Measurements from ENCODE around the gene CDKN1B. TPM values are rescaled to one million over a fixed set of nuclear protein-coding genes. Genes with fewer than 3 reads are reported as not detected.

CDKN1B gene
- total RNA-seq = 37.5 TPM
- long read RNA-seq, partial matches to known transcripts = 0 of 4 reads
- long read RNA-seq, other reads (novel, unspliced or antisense) = 2 of 4 reads

DNA sequence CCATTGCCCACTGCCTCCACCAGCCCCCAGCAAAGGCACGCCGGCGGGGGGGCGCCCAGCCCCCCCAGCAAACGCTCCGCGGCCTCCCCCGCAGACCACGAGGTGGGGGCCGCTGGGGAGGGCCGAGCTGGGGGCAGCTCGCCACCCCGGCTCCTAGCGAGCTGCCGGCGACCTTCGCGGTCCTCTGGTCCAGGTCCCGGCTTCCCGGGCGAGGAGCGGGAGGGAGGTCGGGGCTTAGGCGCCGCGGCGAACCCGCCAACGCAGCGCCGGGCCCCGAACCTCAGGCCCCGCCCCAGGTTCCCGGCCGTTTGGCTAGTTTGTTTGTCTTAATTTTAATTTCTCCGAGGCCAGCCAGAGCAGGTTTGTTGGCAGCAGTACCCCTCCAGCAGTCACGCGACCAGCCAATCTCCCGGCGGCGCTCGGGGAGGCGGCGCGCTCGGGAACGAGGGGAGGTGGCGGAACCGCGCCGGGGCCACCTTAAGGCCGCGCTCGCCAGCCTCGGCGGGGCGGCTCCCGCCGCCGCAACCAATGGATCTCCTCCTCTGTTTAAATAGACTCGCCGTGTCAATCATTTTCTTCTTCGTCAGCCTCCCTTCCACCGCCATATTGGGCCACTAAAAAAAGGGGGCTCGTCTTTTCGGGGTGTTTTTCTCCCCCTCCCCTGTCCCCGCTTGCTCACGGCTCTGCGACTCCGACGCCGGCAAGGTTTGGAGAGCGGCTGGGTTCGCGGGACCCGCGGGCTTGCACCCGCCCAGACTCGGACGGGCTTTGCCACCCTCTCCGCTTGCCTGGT, at the start of gene CDKN1B:
Gene CDKN1B (plus strand): TSS at position 576 of the 793 bp plus-strand sequence. CDS start 472 bp downstream, outside the sequence.
- DNase-seq (peak; percentile 96), ATAC-seq (ENCODE audit: poor library complexity) (peak; percentile 95)
- intact Hi-C loops (cut with DNase I) = loop anchor here (5.0 kb wide), 1 partner anchor 70 kb away; the partner anchor contains the start of gene APOLD1

DNA sequence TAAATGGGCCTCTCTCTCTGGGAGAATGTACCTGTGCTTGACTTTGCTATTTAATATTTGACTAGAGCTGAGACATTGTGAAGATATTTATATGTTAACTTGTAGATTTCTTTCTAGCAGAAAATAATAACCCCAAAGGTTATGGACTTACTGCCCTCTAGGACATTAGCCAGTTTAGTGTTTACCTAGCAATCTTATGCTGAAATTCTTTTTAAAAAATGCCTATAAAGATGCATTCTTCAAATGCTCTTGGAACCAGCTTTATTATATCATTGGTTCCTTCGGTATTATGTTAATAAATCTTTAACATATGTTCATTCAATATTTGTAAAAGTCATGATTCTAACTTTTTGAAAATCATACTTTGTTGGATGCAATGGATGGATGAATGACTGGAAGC, 49.2 kb upstream of the CDKN1B start:
- intact Hi-C loops (cut with DNase I) = no loop called here
- ATAC-seq (ENCODE audit: poor library complexity) = no peak
- no peak for DNase-seq

DNA sequence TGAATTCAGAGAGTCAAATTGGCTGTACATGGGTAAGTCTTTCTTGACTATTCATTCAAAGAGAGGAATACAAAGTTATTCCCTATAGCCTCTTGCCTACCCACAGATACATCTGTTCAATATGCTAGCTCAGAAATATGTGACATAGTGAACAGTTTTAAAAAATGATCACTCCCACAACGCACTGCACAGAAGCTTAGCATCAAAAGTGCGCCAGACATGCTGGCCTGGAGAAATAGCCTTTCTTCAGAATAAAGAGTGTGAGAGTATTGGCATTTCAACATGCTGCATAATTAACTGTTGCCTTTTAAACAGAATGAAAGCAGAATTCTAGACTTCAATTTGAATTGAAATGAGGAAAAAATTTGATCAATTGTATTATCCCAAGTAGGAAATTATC, 48.1 kb upstream of the CDKN1B start:
- DNase-seq = no peak
- no peak for ATAC-seq (ENCODE audit: poor library complexity)
- intact Hi-C loops (cut with DNase I) = no loop called here

DNA sequence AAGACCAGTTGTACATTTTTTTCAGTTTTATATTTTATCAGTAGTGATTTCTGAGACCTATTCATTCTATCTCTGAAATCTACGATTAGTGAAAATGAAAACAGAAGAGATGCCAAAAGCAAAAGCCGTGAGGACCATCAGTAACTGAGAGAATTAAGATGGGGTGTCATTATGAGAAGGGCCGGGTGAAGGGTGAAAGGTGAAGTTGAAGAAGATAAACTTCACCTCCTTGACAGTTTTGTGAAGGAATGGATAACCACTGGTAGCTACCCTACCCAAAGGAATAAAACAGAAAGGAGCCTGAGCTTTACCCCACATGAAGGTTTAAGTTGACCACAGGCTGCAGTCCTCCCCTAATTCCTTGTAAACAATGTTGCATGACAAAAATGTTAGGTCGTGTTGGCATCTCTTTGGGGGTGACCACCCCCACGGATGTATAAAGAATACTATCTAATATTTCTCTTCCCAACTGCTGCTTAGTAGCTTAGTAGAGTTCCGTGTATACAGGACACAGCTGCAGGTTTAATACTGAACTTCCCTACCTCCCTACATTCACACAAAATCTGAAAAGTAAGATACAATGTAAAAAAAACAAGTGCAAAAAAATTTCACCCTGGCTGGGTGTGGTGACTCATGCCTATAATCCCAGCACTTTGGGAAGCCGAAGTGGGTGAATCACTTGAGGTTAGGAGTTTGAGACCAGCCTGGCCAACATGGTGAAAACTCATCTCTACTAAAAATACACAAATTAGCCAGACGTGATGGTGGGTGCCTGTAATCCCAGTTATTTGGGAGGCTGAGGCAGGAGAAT, 45.1 kb upstream of the CDKN1B start:
- intact Hi-C loops (cut with DNase I) = no loop called here
- ATAC-seq (ENCODE audit: poor library complexity) (no peak), DNase-seq (no peak)

DNA sequence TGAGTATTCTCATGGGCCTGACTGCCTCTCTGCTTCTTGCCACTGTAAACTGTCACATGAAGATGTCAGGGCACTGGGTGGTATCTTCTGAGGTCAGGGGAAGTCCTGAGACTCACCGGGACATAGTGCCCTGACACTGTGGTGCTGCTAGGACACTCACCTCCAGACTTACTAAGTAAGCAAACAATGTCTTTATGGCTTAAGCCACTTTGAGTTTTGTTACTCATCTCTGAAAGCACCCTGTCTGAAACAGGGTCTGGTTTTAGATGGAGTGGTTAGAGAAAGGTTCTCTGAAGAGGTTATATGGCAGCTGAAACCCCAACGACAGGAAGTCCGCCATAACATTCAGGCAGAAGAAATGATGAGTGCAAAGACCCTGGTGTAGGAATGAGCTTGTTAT, 43.9 kb upstream of the CDKN1B start:
- DNase-seq (no peak), ATAC-seq (ENCODE audit: poor library complexity) (no peak)
- intact Hi-C loops (cut with DNase I) = no loop called here

DNA sequence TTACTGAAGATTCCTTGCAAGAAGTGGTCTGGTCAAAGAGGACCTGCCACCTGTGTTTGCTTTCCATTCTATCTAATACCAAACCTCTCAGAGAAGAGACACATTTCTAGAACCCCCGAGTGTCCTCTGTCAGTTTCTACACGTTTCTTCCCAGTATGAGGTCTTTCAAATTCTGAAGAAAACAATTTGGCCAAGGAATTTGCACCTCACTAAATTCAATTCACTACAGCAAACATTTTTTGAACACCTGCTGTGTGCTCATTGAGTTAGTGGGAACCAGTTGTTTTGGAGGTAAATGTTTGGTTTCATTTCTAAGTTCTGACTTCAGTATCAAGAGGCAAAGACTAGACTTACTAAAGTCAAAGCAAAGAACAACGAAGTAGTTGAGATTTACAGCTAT, 40.6 kb upstream of the CDKN1B start:
- DNase-seq = no peak
- ATAC-seq (ENCODE audit: poor library complexity) = no peak
- intact Hi-C loops (cut with DNase I) = no loop called here

DNA sequence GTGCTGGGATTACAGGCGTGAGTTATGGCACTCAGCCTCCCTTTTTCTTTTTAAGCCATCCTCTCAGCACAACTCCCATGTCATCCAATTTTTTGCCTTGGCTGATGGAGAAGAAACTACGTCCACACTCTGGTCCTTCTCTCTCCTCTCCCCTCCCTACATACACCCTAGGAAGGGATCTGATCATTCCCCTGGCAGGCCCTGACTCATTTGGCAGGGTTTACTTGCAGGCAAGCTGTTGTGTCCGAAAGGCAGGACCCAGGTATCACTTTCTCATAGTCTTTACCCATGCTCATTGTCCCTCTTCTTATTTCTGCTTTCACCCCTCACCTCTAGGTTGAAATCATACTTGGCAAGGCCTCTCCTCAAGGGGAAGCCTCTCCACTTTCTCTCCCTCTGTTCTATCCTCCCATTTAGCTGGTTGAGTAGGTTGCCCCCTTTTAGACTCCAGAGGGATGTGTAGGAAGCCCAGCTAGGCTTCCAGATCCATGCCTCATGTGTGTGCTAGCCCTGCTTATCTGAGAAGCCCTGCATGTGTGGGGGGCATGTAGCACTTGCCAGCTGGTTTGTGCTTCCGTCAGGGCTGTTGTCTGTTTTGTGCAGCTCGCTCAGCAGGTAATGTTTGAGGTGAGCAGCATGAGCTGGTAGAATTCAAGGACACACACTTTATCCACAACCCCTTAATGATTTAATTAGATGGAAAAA, 36.0 kb upstream of the CDKN1B start:
- no peak for DNase-seq
- intact Hi-C loops (cut with DNase I) = no loop called here
- ATAC-seq (ENCODE audit: poor library complexity) = no peak

DNA sequence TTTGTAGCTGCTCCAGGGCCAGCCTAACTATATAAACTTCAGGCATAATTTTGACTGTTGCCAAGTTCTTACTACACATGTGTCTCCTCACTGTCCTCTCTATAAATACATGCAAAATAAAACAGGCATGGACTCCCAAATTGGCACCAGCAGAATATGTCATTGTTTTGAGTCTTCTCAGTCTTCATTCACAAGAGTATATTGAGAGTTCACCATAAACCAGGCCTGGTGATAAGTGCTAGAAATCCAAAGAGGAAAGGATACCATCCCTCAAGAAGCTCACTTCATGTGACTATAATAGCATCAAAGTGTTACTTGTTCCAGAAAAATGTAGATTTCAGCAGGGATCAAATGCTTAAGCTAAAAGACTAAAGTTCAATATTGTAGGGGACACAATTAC, 34.9 kb upstream of the CDKN1B start:
- ATAC-seq (ENCODE audit: poor library complexity) (no peak), DNase-seq (no peak)
- intact Hi-C loops (cut with DNase I) = no loop called here

DNA sequence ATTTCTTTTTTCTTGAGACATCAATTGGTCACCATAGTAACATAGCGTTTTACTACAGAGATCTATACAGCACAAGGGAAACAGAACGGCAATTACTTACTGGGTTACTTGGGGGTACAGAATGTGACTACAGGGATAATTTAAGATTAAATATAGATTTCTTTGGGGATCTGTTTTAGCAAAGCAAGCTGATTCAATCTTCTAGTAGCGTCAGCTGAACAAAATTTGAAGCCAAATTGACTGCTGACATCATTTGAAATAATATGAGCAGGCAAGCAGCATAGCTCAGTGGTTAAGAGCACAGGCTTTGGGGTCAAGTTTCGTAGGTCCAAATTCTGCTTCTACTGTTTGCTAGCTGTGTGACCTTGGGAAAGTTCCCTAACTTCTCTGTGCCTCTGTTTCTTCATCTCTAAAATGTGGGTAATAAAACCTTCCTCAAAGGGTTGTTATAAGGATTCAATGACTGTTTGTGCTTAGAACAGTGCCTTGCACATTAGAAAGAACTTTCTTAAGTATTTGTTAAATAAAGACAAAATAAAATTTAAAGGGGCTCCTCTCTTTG, 34.0 kb upstream of the CDKN1B start:
- DNase-seq = no peak
- no peak for ATAC-seq (ENCODE audit: poor library complexity)
- intact Hi-C loops (cut with DNase I) = no loop called here

DNA sequence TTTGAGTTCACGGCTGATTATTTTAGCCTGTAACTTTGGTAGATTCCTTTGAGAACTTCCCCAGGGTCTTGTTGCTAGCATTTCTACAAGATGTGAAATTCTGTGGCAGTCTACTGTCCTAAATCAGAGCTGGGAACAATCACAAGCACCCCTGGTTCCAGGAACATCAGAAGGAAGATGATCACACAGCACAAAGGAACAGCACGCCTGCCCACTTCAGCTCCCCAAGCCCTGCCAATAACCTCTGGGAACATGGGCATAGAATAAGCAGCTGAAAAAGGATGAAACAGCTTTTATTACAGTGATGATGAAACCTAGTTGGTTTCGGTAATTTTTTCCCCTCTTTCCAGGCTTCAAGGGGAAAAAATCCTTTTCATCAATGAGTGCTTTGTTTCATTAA, 33.4 kb upstream of the CDKN1B start:
- intact Hi-C loops (cut with DNase I) = no loop called here
- DNase-seq (no peak), ATAC-seq (ENCODE audit: poor library complexity) (no peak)

DNA sequence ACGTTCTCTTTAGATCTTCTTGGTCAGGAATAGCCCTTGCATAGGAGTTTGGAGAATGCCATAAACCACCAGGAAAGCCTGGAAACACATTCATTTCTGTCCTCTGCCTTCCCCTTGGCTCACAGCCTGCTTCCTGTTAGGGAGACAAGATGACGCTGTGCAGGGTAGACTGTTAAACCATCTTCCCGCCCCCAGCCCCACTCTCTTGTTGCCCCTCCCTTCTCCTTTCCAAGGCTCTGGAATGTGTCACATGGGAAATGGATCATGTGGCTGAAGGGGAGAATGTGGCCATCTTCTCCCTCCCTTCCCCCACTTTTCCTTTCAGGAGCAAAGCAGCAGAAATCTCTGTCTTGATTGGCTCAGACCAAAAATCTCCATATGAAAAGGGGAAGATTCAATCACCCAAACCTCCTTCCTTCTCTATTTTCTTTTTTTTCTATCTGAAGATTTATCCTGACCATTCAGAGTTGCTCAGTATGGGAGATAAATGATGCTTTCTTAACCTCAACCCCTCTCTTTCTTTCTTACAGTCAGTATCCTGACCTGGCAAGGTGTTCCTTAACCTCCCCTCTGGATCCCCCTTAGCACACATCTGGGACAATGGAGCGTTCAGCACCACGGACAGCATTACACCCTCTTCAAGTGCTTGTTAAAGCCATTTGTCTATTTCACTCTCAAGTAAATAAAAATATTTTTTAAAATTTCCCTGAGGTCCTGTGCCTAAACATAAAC, 32.6 kb upstream of the CDKN1B start:
- no peak for DNase-seq
- no peak for ATAC-seq (ENCODE audit: poor library complexity)
- intact Hi-C loops (cut with DNase I) = no loop called here

DNA sequence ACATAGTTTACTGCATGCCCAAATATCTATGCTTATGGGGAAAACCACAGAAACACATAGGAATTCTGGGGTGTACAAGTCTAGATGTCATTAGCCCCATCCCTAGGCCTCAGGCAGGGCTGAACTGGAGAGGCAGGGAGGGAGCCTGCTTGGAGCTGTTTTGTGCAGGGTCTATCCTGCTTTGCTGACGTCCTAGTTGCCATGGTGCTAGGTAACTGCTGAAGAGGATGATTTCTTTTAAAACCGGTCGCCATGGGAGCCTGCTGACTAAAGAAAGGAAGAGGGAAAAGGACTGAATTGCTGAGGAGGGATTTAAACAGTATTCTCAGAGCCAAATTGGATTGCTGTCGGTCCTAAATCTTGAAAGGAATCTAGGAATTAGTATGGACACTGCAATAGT, 31.9 kb upstream of the CDKN1B start:
- no peak for ATAC-seq (ENCODE audit: poor library complexity)
- intact Hi-C loops (cut with DNase I) = no loop called here
- DNase-seq = no peak

DNA sequence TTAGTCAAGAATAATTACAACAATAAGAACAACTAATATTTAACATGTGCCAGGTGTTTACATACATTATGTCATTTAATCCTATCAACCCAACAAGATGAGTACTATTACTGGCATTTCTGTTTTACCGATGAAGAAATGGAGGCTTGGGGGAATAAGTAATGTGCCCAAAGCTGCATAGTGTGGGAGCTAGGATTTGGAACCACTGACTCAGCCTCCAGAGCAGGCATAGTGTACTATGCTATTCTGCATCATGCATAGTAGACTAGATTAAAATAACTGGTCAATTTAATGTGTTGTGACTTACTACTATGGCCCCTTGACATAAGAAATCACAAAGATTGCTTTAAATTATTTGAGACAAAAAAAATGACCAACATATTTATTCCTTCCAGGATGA, 30.7 kb upstream of the CDKN1B start:
- intact Hi-C loops (cut with DNase I) = no loop called here
- DNase-seq (no peak), ATAC-seq (ENCODE audit: poor library complexity) (no peak)

DNA sequence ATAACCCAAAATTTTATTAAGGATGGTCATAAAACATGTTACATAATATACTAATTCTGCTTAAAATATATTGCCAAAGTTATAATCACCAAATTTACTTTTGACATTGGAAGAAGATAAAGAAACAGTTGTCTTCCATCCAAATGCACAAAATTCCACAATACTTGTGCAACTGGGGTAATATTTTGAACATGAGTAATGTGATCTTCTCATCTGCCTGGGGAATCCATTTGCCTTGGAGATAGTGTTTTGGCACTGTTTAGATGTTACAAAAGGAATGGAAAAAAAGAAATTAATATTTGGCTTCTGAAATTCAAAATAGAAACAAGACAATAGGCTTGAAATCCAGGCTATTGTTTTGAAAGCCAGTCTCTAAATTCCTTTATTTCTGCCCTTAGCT, 30.2 kb upstream of the CDKN1B start:
- DNase-seq (no peak), ATAC-seq (ENCODE audit: poor library complexity) (no peak)
- intact Hi-C loops (cut with DNase I) = no loop called here

DNA sequence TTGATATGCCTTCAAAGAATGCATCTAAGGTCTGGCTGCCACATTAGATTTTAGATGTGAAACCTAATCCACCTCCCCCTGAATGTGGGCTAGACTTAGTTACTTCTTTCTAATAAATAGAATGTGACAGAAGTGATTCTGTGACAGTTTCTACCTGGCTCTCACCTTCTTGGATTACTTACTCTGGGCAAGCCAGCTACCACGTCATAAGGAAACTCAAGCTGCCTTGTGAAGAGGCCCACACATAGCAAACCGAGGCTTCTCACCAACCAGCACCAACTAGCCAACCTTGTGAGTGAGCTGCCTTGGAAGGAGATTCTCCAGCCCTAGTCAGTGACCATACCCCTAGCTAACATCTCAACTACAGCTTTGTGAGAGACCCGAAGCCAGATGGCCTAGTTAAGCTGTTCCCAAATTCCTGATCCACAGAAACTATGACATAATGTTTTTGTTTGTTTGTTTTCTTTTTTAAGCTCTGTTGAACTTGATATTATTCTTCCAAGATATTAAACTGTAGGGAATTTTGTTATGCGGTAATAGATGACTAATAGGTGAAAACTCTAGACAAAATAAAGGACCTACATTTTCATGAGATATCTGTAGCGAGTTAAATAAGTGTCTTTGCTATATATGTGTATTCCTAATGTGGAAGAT, 27.4 kb upstream of the CDKN1B start:
- intact Hi-C loops (cut with DNase I) = no loop called here
- ATAC-seq (ENCODE audit: poor library complexity) (no peak), DNase-seq (no peak)

DNA sequence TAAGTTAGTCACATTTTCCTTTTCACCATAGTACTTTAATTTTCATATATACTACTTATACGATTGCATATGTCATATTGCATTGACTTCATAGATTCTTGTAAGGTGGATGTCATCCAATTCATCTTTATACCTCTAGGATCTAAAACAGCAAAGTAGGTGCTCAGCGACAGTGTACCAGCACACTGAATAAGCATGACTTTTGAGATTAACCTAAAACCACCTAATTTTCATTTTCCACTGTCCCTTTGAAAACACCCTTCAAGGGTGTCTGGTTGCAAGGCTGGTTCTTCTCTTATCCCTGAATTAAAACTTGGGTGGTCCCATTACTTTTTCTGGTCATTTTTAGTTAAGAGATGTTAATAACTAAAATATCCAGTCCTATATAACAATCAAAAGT, 25.6 kb upstream of the CDKN1B start:
- ATAC-seq (ENCODE audit: poor library complexity) (no peak), DNase-seq (no peak)
- intact Hi-C loops (cut with DNase I) = no loop called here

DNA sequence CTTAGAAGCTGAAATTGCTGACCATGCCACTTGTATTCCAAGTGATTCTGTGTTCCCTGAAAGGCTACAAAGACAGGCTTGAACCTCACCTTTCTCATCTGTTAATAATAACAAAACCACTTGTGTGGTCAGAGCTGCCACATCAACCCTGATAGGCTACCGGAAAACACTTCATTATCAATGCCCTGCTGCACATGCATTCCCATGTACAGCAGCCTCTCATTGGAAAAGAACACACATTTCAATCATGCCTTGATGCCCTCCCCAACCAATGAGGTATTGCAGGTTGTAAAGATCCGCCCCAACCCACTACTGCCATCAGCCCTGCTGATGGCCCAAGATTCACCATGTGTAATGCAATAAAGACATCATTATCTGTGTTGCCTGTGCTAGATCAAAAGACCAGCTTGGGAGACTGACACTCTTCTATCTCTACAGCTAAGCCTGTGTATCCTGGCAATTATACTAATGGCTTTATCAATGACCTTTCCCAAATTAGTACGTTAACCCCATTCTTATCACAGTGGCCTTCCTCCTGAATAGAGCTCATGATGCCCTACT, 24.0 kb upstream of the CDKN1B start:
- intact Hi-C loops (cut with DNase I) = no loop called here
- ATAC-seq (ENCODE audit: poor library complexity) (no peak), DNase-seq (no peak)

Measured in Right ventricle myocardium superior (tissue), 1 donor.